ENCODE measurements around the gene NOTCH1.

The NOTCH1 gene

DNA sequence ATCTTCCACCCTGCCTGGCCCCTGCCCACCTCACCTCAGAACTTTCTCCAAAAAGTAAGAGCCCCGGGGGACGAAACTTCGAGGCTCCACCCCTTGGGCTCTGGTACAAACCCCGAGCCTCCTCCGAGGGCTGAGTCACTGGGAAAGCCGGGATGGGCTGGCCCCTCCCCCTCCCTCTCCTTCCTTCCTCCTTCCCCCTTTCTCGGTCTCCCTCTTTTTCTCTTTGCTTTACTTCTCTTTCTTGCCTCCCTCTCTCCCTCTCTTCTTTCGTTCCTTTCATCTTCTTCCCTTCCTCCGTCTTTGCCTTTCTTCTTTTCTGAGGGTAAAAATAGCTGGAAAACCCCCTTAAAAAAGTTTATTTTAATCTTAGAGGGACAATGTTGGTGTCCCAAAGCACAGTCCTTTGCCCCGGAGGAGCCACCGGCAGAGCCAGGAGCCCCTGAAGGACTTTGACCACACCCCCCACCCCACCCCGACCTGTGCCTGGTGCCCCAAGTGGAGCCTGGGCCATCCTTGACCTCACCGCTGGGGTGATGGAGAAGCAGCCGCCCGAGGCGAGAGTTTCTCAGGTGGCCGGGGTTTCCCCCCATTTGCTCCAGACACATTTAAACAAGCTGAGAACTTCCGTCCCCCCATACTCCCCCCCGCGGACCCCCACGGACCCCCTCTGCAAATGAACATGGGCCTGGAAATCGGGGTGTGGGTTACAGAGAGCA lies 5.7 kb upstream of the NOTCH1 start (continued):
- TF ChIP-seq KLF10 (tag by site-specific recombination; IDR thresholded peaks at IDR 0.05) (no peak), ZNF10 (tag by site-specific recombination; IDR thresholded peaks at IDR 0.05) (no peak), ZNF629 (tag by site-specific recombination; IDR thresholded peaks at IDR 0.05) (no peak), SCRT2 (tag by site-specific recombination; IDR thresholded peaks at IDR 0.05) (no peak), ZNF366 (tag by site-specific recombination; conservative IDR thresholded peaks at IDR 0.05) (peak; percentile 89), ZNF146 (tag by site-specific recombination; IDR thresholded peaks at IDR 0.05) (no peak), OSR2 (tag by site-specific recombination; IDR thresholded peaks at IDR 0.05) (no peak), IKZF3 (tag by site-specific recombination; IDR thresholded peaks at IDR 0.05) (peak; percentile 57; the same call in 1 of the 2 replicates), ZFP3 (tag by site-specific recombination; IDR thresholded peaks at IDR 0.05; ENCODE audit: low read depth) (no peak), ZNF785 (tag by site-specific recombination; IDR thresholded peaks at IDR 0.05) (no peak), SP3 (tag by site-specific recombination; IDR thresholded peaks at IDR 0.05) (0 out of 2 replicates have a peak, but pooled peaks have one; percentile 36), ZNF16 (tag by site-specific recombination; IDR thresholded peaks at IDR 0.05; ENCODE audit: low read depth) (no peak)
- TF ChIP-seq, protein P1, sequence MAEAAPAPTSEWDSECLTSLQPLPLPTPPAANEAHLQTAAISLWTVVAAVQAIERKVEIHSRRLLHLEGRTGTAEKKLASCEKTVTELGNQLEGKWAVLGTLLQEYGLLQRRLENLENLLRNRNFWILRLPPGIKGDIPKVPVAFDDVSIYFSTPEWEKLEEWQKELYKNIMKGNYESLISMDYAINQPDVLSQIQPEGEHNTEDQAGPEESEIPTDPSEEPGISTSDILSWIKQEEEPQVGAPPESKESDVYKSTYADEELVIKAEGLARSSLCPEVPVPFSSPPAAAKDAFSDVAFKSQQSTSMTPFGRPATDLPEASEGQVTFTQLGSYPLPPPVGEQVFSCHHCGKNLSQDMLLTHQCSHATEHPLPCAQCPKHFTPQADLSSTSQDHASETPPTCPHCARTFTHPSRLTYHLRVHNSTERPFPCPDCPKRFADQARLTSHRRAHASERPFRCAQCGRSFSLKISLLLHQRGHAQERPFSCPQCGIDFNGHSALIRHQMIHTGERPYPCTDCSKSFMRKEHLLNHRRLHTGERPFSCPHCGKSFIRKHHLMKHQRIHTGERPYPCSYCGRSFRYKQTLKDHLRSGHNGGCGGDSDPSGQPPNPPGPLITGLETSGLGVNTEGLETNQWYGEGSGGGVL (tag by site-specific recombination; IDR thresholded peaks at IDR 0.05): peak; percentile 56
- TF ChIP-seq, protein P2, sequence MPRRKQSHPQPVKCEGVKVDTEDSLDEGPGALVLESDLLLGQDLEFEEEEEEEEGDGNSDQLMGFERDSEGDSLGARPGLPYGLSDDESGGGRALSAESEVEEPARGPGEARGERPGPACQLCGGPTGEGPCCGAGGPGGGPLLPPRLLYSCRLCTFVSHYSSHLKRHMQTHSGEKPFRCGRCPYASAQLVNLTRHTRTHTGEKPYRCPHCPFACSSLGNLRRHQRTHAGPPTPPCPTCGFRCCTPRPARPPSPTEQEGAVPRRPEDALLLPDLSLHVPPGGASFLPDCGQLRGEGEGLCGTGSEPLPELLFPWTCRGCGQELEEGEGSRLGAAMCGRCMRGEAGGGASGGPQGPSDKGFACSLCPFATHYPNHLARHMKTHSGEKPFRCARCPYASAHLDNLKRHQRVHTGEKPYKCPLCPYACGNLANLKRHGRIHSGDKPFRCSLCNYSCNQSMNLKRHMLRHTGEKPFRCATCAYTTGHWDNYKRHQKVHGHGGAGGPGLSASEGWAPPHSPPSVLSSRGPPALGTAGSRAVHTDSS (tag by site-specific recombination; IDR thresholded peaks at IDR 0.05): no peak
- TF ChIP-seq, protein P3, sequence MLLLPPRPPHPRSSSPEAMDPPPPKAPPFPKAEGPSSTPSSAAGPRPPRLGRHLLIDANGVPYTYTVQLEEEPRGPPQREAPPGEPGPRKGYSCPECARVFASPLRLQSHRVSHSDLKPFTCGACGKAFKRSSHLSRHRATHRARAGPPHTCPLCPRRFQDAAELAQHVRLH (tag by site-specific recombination; IDR thresholded peaks at IDR 0.05): no peak
- TF ChIP-seq, protein P4, sequence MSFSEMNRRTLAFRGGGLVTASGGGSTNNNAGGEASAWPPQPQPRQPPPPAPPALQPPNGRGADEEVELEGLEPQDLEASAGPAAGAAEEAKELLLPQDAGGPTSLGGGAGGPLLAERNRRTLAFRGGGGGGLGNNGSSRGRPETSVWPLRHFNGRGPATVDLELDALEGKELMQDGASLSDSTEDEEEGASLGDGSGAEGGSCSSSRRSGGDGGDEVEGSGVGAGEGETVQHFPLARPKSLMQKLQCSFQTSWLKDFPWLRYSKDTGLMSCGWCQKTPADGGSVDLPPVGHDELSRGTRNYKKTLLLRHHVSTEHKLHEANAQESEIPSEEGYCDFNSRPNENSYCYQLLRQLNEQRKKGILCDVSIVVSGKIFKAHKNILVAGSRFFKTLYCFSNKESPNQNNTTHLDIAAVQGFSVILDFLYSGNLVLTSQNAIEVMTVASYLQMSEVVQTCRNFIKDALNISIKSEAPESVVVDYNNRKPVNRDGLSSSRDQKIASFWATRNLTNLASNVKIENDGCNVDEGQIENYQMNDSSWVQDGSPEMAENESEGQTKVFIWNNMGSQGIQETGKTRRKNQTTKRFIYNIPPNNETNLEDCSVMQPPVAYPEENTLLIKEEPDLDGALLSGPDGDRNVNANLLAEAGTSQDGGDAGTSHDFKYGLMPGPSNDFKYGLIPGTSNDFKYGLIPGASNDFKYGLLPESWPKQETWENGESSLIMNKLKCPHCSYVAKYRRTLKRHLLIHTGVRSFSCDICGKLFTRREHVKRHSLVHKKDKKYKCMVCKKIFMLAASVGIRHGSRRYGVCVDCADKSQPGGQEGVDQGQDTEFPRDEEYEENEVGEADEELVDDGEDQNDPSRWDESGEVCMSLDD (tag by site-specific recombination; IDR thresholded peaks at IDR 0.05): no peak
- TF ChIP-seq, protein P5, sequence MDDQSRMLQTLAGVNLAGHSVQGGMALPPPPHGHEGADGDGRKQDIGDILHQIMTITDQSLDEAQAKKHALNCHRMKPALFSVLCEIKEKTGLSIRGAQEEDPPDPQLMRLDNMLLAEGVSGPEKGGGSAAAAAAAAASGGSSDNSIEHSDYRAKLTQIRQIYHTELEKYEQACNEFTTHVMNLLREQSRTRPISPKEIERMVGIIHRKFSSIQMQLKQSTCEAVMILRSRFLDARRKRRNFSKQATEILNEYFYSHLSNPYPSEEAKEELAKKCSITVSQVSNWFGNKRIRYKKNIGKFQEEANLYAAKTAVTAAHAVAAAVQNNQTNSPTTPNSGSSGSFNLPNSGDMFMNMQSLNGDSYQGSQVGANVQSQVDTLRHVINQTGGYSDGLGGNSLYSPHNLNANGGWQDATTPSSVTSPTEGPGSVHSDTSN (CRISPR knock-in tag; IDR thresholded peaks at IDR 0.05): no peak
- TF ChIP-seq, protein P6, sequence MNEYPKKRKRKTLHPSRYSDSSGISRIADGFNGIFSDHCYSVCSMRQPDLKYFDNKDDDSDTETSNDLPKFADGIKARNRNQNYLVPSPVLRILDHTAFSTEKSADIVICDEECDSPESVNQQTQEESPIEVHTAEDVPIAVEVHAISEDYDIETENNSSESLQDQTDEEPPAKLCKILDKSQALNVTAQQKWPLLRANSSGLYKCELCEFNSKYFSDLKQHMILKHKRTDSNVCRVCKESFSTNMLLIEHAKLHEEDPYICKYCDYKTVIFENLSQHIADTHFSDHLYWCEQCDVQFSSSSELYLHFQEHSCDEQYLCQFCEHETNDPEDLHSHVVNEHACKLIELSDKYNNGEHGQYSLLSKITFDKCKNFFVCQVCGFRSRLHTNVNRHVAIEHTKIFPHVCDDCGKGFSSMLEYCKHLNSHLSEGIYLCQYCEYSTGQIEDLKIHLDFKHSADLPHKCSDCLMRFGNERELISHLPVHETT (tag by site-specific recombination; IDR thresholded peaks at IDR 0.05): no peak
